Muscle of leg (tissue), 16 donors: ENCODE measurements around the gene LYRM4. TPM values are rescaled to one million over a fixed set of nuclear protein-coding genes. Genes with fewer than 3 reads are reported as not detected.

ENCODE experiments used
- DNase-seq: peaks from one replicate; pipeline ENCODE4 v3.0.0; 2013
- H3K27ac ChIP-seq: one replicate; pipeline ENCODE4 v1.5.1; 2013; ENCODE audit warnings: mild to moderate bottlenecking, low read length, control low read depth
- H3K27me3 ChIP-seq: one replicate; pipeline ENCODE4 v1.6.1; 2013; ENCODE audit warnings: low read length; ENCODE audit not compliant: control insufficient read depth, insufficient read depth
- H3K36me3 ChIP-seq: one replicate; pipeline ENCODE4 v1.6.1; 2013; ENCODE audit warnings: low read length; ENCODE audit not compliant: control insufficient read depth, insufficient read depth
- H3K4me1 ChIP-seq: one replicate; pipeline ENCODE4 v1.6.1; 2013; ENCODE audit warnings: low read length; ENCODE audit not compliant: control insufficient read depth, insufficient read depth
- H3K4me3 ChIP-seq: one replicate; pipeline ENCODE4 v1.5.1; 2013; ENCODE audit warnings: low read length, control low read depth
- H3K9me3 ChIP-seq: replicated peaks from 2 replicates; pipeline ENCODE4 v1.6.1; 2013; ENCODE audit warnings: low read depth, low read length; ENCODE audit not compliant: control insufficient read depth
- WGBS: methylation state at CpG from one replicate; pipeline ENCODE4 v1.1.5; 2013; ENCODE audit warnings: missing lambda C conversion rate; ENCODE audit not compliant: insufficient coverage; 5-methylcytosine and 5-hydroxymethylcytosine counted together
- long read RNA-seq, 11 donors: transcript quantifications; one replicate each; lab custom pipeline, GENCODE V29; 2026
- polyA plus RNA-seq, 8 donors: library from polyadenylated mRNA; unstranded; fragments of 120-200 nt; gene quantifications; one replicate each; pipeline versions ENCODE4 v1.2.1 to v1.2.3, GENCODE V29; 2013; ENCODE audit warnings: inconsistent platforms in 1 of 8, low replicate concordance in 1 of 8; ENCODE audit not compliant: insufficient read length in 8 of 8, insufficient read depth in 1 of 8
- total RNA-seq: library from RNA; stranded (reverse); fragments of 120-200 nt; gene quantifications from one replicate; pipeline ENCODE4 v1.2.4, GENCODE V29; 2013

LYRM4 gene
- total RNA-seq (30.8 TPM), polyA plus RNA-seq (10 to 100 TPM; 21.8 to 36.6 (median 27.0) TPM)
- long read RNA-seq, donor 1, full-length matches to known transcripts: 6 of 6 reads
- long read RNA-seq, donor 1, partial matches to known transcripts: 0 of 6 reads
- long read RNA-seq, donor 1, other reads (novel, unspliced or antisense): 0 of 6 reads
- long read RNA-seq, donor 2, full-length matches to known transcripts: 5 of 5 reads
- long read RNA-seq, donor 2, partial matches to known transcripts: 0 of 5 reads
- long read RNA-seq, donor 2, other reads (novel, unspliced or antisense): 0 of 5 reads
- long read RNA-seq, donor 3, full-length matches to known transcripts: 17 of 17 reads
- long read RNA-seq, donor 3, partial matches to known transcripts: 0 of 17 reads
- long read RNA-seq, donor 3, other reads (novel, unspliced or antisense): 0 of 17 reads
- long read RNA-seq, donor 4, full-length matches to known transcripts: 19 of 19 reads
- long read RNA-seq, donor 4, partial matches to known transcripts: 0 of 19 reads
- long read RNA-seq, donor 4, other reads (novel, unspliced or antisense): 0 of 19 reads
- long read RNA-seq, donor 5, full-length matches to known transcripts: 79 of 79 reads
- long read RNA-seq, donor 5, partial matches to known transcripts: 0 of 79 reads
- long read RNA-seq, donor 5, other reads (novel, unspliced or antisense): 0 of 79 reads
- long read RNA-seq, donor 6, full-length matches to known transcripts: 42 of 42 reads
- long read RNA-seq, donor 6, partial matches to known transcripts: 0 of 42 reads
- long read RNA-seq, donor 6, other reads (novel, unspliced or antisense): 0 of 42 reads
- long read RNA-seq, donor 7, full-length matches to known transcripts: 49 of 49 reads
- long read RNA-seq, donor 7, partial matches to known transcripts: 0 of 49 reads
- long read RNA-seq, donor 7, other reads (novel, unspliced or antisense): 0 of 49 reads
- long read RNA-seq, donor 8, full-length matches to known transcripts: 39 of 39 reads
- long read RNA-seq, donor 8, partial matches to known transcripts: 0 of 39 reads
- long read RNA-seq, donor 8, other reads (novel, unspliced or antisense): 0 of 39 reads
- long read RNA-seq, donor 9, full-length matches to known transcripts: 29 of 29 reads
- long read RNA-seq, donor 9, partial matches to known transcripts: 0 of 29 reads
- long read RNA-seq, donor 9, other reads (novel, unspliced or antisense): 0 of 29 reads
- long read RNA-seq, donor 10, full-length matches to known transcripts: 44 of 44 reads
- long read RNA-seq, donor 10, partial matches to known transcripts: 0 of 44 reads
- long read RNA-seq, donor 10, other reads (novel, unspliced or antisense): 0 of 44 reads
- long read RNA-seq, donor 11, full-length matches to known transcripts: 22 of 22 reads
- long read RNA-seq, donor 11, partial matches to known transcripts: 0 of 22 reads
- long read RNA-seq, donor 11, other reads (novel, unspliced or antisense): 0 of 22 reads

- WGBS: under 1% methylated on average over 79 of the region's 85 CpGs
- Histone ChIP-seq H3K27me3 (no peaks in the 10 kb centered on the region), H3K9me3 (no peaks in the 10 kb centered on the region), H3K4me1 (peaks cover 5% of the 10 kb centered on the region), H3K27ac (peak within 1 kb of the TSS; percentile 95), H3K36me3 (peaks cover 12% of the 10 kb centered on the region), H3K4me3 (peak within 1 kb of the TSS; percentile 80)
- DNase-seq: peak; percentile 96
Observed at GRCh38 chr6:5260661-5261544, at the start of gene LYRM4, which contains the start of gene FARS2. TSS of gene LYRM4 (minus strand) at chr6:5260950. CDS start at chr6:5260733, 217 bp downstream. TSS of gene FARS2 (plus strand) at chr6:5261513.

- Histone ChIP-seq H3K27me3 (no peaks in the 10 kb centered on the region), H3K4me3 (no peak overlapping the region), H3K36me3 (no peaks in the 10 kb centered on the region), H3K27ac (no peak overlapping the region), H3K4me1 (no peaks in the 10 kb centered on the region), H3K9me3 (no peaks in the 10 kb centered on the region)
- WGBS: 66% methylated on average over 3 of the region's 4 CpGs
- DNase-seq: no peak
Observed at GRCh38 chr6:5308066-5308465, 47.3 kb upstream of the LYRM4 start.

- no peaks in the 10 kb centered on the region for H3K36me3 ChIP-seq
- no peaks in the 10 kb centered on the region for H3K9me3 ChIP-seq
- H3K4me1 ChIP-seq: peaks cover 5% of the 10 kb centered on the region
- no peak for DNase-seq
- H3K4me3 ChIP-seq: no peak overlapping the region
- H3K27me3 ChIP-seq: no peaks in the 10 kb centered on the region
- no peak overlapping the region for H3K27ac ChIP-seq
Observed at GRCh38 chr6:5307058-5307457, 46.3 kb upstream of the LYRM4 start.

GRCh38 chr6:5305968-5306626 lies 45.3 kb upstream of the LYRM4 start:
- Histone ChIP-seq H3K4me3 (no peak overlapping the region), H3K36me3 (no peaks in the 10 kb centered on the region), H3K27me3 (no peaks in the 10 kb centered on the region), H3K27ac (no peak overlapping the region), H3K4me1 (peaks cover 5% of the 10 kb centered on the region), H3K9me3 (no peaks in the 10 kb centered on the region)
- no peak for DNase-seq
- WGBS: 10% methylated on average over 2 of the region's 5 CpGs

- Histone ChIP-seq H3K4me1 (peaks cover 5% of the 10 kb centered on the region), H3K4me3 (no peak overlapping the region), H3K9me3 (no peaks in the 10 kb centered on the region), H3K36me3 (no peaks in the 10 kb centered on the region), H3K27me3 (no peaks in the 10 kb centered on the region), H3K27ac (no peak overlapping the region)
- no peak for DNase-seq
- 80% methylated on average over 6 of the region's 8 CpGs for WGBS
Observed at GRCh38 chr6:5303682-5304081, 42.9 kb upstream of the LYRM4 start.

- H3K4me1 ChIP-seq: peaks cover 5% of the 10 kb centered on the region
- 43% methylated on average over 8 of the region's 10 CpGs for WGBS
- no peak for DNase-seq
- no peak overlapping the region for H3K27ac ChIP-seq
- no peaks in the 10 kb centered on the region for H3K36me3 ChIP-seq
- H3K27me3 ChIP-seq: no peaks in the 10 kb centered on the region
- H3K9me3 ChIP-seq: no peaks in the 10 kb centered on the region
- H3K4me3 ChIP-seq: no peak overlapping the region
Observed at GRCh38 chr6:5302995-5303622, 42.4 kb upstream of the LYRM4 start.

GRCh38 chr6:5302220-5302946 lies 41.6 kb upstream of the LYRM4 start:
- 71% methylated on average over 9 of the region's 10 CpGs for WGBS
- Histone ChIP-seq H3K27ac (no peak overlapping the region), H3K4me1 (peaks cover 5% of the 10 kb centered on the region), H3K36me3 (no peaks in the 10 kb centered on the region), H3K4me3 (no peak overlapping the region), H3K9me3 (no peaks in the 10 kb centered on the region), H3K27me3 (no peaks in the 10 kb centered on the region)
- no peak for DNase-seq

GRCh38 chr6:5300206-5300764 lies 39.5 kb upstream of the LYRM4 start:
- Histone ChIP-seq H3K27ac (no peak overlapping the region), H3K4me1 (peaks cover 5% of the 10 kb centered on the region), H3K27me3 (no peaks in the 10 kb centered on the region), H3K4me3 (no peak overlapping the region), H3K9me3 (no peaks in the 10 kb centered on the region), H3K36me3 (no peaks in the 10 kb centered on the region)
- WGBS: no CpG with 5 or more reads among the region's 1 CpG
- DNase-seq: no peak
